UCSD-AML1 (cell line): ENCODE data around the gene TPST2.
A peak's percentile ranks its signal among the peaks of the same experiment; 100 is the strongest.
"Not testable (repeated sequence)": the region's sequence is repeated elsewhere in the genome, so short reads cannot be mapped to it uniquely, and the experiment has no call there.

ENCODE experiments used
- DNase-seq: peaks from one replicate; lab custom pipeline; 2025; ENCODE audit not compliant: unreplicated experiment; lab: John Stamatoyannopoulos, UW

Gene TPST2

DNA sequence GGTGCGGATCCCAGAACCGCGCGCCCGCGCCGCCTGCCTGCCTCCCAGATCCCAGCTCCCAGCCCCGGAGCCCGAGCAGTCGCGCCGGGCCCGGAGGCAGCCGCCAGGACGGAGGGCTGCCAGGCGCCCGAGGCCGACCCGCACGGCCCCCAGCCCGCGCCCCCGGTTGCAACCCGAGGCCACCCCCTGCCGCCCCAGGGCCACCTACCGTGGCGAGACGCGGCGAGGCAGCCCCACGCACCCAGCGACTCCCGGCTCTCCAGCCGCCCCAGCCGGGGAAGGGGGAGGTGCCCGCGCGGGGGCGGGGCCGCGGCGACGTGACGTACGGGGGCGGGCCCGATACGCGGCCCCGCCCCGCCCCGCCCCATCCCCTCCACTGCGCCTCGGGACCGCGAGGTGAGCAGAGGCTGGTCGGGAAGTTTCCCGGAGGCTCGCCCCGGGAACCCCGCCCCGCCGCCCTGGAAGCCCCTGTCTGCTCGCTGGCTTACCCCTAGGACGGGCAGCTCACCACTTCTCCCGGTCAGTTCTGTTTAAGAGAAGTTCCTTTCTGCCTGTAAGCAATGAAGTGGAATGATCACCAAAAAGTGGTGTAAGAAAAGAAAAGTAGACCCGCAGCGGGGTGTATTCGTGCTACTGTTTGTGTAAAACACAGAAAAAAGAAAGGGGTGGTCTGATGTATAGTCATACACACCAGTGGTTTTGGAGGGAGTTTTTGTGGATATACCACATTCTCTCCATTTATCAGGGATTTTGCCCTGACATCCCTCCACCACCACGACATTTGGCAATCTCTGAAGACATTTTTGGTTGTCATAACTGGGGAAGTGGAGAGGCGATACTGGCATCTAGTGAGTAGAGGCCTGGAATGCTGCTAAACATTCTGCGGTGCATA lies at the start of gene TPST2:
Gene TPST2, minus strand, starts transcription at position 288 of the 892 bp plus-strand sequence. CDS start 48,502 bp downstream, outside the sequence.
- peak; percentile 89 for DNase-seq

DNA sequence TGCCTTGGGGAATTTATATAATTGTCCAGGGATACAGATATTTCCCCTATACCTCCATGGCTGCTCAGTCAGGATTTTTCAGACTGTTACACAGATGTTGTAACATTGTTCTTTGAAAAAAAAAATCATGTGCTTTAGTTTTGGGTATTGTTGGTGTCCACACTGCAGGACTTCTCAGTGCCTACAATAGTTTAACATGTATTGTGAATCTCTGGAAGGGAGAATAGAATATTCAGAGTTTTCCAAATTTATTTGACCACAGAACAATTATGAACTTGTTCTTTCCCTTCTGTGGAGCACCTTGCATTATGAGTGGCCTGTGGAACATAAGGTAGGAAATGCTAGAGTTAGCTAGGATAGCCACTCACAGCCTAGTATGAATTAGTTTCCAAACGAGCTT lies 46.4 kb upstream of the TPST2 start:
- no peak for DNase-seq

DNA sequence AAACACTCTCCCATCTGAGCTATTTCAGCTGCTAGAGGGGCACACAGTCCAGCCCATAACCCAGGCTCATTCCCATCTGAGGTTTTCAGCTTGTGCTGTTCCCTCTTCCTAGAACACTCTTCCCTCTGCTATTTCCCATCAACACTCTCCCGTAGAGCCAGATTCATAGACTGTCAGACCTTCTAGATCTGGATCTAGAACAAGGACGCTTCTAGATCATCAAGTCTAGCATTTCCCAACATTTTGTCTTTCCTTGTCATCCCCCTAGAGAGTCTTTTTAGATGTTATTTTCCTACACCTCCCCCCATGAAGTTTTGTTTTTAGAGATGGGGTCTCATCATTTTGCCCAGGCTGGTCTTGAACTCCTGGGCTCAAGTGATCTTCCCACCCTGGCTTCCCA lies 45.2 kb upstream of the TPST2 start:
- no peak for DNase-seq

DNA sequence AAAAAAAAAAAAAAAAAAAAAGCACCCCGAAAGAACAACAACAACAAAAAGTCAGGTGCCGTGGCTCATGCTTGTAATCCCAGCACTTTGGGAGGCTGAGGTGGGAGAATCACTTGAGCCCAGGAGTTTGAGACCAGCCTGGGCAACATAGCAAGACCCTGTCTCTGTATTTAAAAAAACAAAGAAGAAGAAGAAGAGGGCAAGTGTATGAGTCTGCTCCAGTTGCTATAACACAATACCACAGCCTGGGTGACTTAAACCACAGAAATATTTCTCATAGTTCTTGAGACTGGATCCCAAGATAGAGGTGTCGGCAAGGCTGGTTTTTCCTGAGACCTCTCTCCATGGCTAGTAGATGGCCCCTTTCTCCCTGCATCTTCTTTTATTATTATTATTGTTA lies 44.3 kb upstream of the TPST2 start:
- no peak for DNase-seq

DNA sequence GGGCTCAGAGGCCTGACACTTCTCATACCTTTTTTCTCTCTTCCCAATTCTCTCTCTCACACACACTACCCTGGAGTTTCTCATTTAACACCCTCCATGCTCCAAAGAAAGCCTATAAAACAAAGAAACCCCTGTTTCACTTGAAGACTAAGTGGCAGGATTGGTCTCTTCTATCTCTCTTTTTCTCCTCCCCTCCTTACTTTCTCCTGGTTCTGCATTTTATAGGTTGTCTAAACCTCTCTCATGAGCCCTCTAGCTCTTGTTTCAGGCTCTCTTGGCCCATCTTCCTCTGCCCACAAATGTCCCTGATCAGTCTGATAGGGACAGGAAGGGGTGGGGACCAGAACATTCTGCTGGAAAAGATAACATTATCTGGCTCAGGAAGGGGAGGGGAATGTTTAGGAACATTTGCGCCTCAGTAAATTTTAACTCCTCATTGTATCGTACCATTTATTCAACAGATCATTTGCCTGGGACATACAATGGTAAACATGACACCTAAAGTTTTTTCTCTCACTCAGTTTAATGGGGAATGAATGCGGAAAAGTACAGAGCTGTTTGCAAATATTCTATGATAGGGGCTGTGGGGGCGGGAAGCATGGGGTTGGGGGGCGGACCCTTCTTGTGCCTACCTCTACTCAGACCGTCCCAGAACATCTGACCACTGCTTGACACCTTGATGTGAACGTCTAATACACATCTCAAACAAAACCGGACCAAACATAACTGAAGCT lies 42.7 kb upstream of the TPST2 start:
- peak; percentile 29 for DNase-seq

DNA sequence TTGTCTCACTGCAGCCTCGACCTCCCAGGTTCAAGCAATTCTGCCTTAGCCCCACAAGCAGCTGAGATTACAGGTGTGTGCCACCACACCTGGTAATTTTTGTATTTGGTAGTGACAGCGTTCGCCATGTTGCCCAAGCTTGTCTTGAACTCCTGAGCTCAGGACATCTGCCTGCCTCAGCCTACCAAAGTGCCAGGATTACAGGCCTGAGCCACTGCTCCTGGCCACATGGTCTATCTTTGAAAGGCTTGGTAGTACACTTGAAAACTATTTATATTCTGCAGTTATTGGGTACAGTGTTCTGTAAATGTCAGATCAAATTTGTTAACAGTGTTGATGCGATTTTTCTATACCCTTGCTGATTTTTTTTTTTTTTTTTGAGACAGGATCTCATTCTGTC lies 41.4 kb upstream of the TPST2 start:
- no peak for DNase-seq

DNA sequence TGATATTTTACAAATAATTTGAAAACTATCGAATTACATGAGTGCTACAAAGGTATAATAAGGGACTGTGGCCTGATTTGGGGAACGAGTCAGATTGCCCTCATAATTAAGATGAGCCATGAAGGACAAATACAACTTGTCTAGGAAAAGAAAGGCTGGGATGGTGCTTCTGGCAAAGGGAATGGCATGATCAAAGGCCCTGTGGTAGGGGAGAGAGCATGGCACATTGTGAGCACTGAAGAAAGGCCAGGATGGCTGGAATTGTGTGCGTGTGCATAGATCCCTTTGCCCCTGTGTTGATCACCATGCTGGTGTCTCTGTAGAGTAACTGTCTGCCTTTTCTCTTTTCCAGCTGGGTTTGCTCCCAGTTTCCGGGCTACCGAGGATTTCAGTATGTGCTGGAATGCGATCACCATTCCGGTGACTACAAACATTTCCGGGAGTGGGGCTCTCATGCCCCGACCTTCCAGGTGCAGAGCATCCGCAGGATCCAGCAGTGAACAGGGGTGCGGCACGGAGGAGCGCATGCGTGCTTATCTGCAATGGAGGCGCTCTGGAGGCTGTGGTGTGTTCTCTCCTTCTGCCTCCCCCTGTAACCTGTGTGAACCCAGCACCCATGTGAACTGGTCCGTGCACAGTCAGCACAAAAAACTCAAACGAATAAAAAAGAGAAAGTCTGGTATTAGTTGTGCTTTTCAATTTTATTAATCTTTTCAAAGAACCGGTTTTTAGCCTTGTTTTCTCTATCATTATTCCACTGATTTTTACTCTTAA lies 40.2 kb upstream of the TPST2 start:
- DNase-seq: no peak

DNA sequence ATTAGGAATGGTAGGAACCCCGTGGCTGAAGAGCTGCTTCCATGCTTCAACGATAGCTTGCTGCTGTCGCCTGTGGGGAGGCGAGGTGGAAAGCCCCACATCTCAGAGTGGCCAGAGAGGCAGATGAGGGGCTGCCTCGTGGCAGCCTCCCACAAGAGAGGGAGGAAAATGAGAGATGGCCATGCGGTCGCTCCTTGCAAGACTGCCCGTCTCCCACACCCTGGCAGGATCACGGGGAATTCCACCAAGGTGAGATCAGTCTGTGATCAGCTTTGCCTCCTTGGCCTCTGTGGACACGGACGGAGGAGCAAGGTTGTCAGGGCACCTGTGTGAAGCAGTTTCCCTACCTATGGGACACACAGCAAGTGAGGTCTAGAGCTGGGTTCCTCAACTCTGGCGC lies 34.9 kb upstream of the TPST2 start:
- no peak for DNase-seq

DNA sequence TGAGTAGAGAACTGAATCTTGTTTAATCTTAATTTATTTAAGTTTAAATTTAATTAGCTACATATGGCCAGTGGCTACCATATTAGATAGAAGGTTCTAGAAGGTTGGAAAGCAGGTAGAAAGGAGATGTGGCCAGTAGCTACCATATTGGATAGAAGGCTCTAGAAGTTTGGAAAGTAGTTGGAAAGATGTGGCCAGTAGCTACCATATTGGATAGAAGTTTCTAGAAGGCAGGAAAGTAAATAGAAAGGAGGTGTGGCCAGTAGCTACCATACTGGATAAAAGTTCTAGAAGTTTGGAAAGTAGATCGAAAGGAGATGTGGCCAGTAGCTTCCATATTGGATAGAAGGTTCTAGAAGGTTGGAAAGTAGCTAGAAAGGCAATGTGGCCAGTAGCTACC lies 34.1 kb upstream of the TPST2 start:
- DNase-seq: no peak

DNA sequence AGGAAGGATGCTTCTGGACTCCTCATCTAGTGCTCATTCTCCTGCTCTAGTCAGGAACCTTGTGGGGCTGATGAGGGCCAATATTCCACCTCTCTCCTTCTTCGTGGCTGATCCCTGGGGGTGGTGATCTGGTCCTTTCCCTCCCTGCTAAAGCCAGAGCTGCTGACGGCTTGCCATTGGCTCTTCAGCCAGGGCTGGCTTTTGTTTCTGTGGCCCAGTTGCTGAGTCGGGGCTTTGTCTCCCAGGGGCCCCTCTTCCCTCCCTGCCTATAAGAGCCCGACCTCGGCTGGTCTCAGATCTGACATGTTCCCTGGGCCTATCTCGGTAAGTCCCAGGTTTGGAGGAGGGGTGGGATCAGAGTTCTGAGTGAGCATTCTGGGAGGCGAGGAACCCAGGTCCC lies 31.7 kb upstream of the TPST2 start, which contains the start of gene CRYBA4:
Gene CRYBA4, plus strand, starts transcription at position 301 of the 400 bp plus-strand sequence. CDS start 634 bp downstream, outside the sequence.
- DNase-seq: no peak

DNA sequence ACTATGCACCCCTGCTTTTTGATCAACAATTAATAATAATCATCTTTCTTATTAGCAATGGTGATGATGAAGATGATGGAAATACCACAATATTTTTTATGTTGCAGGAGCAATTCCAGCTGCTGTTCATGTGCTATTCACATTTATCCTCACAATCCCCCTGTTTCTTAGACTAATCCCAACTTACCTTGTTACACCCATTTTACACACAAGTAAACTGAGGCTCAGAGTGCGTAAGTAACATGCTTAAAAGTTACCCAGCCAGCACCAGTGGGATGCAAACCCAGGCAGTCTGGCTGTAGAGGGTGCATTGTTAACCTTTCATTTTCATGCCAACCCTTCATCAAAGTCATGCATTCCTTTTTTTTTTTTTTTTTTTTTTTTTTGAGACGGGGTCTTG lies 30.3 kb upstream of the TPST2 start:
- no peak for DNase-seq

DNA sequence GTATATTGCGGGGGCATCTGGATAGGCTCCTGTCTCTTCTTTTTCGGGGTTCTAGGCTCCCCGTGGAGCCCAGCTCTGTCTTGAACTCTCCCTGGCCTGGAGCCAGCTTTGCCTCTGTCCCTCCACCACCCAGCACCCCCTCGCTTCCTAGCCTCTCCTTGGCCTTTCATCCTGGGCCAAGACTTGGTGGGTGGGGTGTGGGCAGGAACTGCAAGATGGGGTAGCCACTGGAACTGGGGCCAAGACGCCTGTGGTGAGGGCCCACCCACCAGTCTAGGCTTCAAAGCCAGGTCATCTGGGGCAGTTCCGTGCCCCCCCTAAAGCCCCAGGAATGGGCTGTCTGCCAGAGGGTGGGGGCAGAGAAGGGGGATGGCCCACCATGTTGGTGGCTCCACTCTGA lies 29.6 kb upstream of the TPST2 start:
- DNase-seq: no peak

DNA sequence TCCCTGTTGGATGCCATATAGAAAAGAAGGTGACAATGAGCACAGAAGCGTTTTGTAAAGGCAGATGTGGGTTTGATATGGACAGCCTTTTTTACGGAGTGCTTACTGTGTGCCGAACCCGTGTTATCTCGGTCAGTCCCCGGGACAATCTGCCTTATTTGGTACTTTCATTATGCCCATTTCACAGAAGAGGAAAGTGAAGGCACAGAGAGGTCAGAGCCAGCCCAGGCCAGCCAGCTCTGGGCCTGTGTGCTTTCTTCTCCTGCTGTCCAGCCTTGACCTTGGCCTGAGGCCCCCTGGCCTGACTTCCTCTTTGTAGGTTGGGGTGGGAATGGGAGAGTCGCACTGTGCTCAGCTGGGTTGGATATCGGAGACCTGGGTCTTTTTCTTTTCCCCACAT lies 28.5 kb upstream of the TPST2 start:
- DNase-seq: no peak

DNA sequence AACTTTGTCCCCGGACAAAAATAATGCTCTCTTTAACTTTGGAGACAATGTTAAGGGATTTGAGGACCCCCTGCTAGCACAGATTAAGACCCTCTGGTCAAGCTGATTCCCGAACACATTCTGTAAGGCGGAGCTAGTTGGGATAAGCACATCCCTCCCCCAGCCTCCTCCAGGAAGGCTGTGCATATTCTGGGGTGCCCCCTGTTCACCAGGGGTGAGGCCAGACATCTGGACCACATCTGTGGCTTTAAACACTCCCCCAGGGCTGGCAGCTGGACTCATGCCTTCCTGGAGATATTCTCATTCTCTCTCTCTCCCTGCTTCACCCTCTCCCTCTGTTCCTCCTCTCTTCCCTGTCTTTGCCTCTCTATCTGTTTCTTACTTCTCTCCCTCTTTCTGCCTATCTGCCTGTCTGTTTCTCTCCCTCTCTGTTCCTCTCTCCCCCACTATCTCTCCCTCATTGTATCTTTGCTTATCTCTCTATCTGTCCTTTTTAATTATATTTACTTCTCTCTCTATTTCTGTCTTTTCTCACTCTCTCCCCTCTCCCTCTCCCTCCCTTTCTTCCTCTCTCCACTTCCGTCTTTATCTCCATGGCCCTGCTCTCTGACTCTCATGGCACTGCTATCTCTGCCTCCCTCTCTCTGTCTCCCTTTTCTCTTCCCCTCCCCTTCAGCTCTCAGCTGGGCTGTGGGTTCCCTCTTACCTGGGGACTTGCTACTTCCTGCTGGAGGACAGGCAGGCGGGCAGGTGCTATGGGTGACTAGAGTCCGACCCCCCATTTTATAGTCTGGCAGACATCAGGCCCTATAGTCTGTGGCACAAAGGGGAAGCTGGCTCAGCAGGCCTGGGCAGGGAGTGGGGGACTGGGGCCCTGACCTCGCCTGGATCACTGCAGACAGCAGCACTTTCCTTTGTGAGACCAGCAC lies 27.6 kb upstream of the TPST2 start, which contains the start of gene CRYBB1:
Gene CRYBB1, minus strand, starts transcription at position 757 of the 929 bp plus-strand sequence. CDS start 1,708 bp downstream, outside the sequence.
- peak; percentile 63 for DNase-seq

DNA sequence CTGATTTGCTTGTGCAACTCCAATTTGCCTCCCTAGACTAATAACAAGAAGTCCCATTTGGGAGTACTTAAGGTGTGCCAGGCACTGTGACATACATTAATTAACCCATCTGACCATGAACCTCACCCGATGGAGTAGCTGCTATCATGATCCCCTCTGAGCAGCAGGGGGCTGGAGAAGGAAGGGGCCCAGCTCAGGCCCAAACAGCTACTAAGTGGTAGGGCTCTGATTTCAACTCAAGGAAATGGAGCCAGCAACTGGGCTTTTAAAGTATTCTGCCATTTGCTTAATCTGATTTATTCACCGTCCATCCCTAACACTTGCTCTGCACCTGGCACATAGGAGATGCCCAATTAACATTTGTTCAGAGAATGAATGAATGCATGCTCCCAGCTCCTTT lies 26.7 kb upstream of the TPST2 start:
- DNase-seq: no peak

DNA sequence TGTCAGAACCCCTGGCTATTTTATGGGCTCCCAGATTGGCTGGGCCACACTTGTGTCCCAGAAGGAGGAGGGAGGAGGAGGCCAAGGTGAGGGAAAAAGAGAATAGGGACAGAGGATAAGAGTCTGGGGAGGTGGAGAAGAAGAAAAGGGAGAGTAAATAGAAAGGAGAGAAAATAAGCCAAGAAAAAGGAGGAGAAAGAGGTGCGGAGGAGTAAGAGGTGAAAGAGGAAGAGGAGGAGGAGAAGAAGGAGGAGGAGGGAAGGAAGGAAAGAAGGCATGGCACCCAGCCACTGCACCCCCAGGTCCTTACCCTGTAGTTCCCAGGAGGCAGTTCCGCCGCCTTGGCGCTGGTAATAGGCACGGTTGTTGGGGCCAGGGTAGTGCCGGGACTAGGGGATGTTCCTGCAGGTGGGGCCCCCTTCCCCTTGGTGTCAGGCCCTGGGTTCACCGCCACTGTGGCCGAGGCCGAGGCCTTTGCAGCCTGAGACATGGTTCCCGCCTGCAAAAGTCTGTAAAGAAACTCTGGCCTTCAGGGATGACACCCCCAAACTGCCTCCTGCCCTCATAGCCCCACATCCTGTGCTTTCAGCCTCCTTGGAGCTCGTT lies 26.0 kb upstream of the TPST2 start:
- no peak for DNase-seq

DNA sequence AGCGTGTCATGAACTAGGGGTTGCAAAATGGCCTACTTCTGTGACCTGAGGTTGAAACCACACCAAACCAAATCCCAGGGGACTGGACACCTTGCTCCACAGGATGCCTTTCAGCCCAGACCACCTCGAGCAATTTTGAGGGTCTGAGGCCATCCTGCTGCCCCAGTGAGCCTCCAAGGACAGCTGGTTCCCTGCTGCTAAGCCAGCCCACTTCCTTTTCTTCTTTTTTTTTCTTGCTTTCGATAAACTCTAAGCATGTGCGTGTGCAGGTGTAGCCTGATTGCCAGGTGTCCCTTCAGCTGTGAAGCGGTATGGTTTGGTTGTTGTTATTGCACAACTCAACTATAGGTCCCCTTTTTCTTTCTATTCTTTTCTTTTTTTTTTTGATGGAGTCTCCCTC lies 25.2 kb upstream of the TPST2 start:
- no peak for DNase-seq

DNA sequence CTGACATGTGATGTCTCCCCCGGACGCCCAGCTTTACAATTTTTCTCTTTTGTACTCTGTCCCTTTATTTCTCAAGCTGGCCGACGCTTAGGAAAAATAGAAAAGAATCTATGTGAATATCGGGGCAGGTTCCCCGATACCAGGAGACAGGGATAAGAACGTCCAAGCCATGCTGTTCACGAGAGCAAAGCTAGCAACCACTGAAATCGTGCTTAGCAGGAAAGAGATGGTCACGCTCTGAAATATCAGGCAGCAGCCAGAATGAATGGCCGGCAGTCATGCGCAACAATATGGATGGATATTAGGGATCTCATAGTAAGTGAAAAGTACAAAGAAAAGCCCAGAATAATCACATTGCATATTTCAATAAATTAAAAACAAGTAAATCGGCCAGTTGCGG lies 24.4 kb upstream of the TPST2 start:
- no peak for DNase-seq

DNA sequence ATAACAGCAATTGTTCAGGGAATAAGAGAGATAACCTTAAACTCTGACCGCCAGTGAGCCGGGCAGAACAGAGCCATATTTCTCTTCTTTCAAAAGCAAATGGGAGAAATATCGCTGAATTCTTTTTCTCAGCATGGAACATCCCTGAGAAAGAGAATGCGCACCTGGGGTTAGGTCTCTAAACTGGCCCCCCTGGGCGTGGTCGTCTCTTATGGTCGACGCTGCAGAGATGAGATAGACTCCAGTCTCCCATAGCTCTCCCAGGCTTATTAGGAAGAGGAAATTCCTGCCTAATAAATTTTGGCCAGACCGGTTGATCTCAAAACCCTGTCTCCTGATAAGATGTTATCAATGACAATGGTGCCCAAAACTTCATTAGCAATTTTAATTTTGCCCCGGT lies 23.8 kb upstream of the TPST2 start:
- DNase-seq: not testable (repeated sequence)

DNA sequence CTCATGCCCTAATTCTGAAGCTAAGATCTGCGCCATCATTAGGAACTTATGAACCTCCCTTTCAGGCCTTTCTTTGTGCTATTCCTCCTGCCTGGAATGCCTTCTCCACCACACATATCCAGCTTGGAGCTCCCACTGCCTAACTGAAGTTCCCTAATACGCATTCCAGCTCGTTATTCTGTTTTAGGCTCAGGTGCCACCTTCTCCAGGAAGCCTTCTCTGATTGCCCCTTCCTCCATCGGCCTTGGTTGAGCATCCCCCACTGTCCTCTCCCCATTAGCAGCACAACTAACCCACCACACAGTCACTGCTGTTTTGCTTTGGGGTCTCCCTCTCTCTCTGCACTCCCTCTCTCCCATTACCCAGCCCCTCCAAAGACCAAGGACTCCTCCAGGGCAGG lies 22.7 kb upstream of the TPST2 start:
- no peak for DNase-seq
